Immature natural killer cell (primary cell): ENCODE data around the gene SYT1. TPM values are rescaled to one million over a fixed set of nuclear protein-coding genes. Genes with fewer than 3 reads are reported as not detected.

Source experiments
- DNase-seq, 3 donors: peaks; one replicate each; pipeline ENCODE4 v3.0.0; 2022; ENCODE audit warnings: mixed read lengths in 1 of 3
- H3K27ac Mint-ChIP-seq, 6 donors: one replicate each; pipeline ENCODE4 v1.8.0; 2020; ENCODE audit warnings: mixed read lengths in 6 of 6, mild to moderate bottlenecking in 5 of 6, inconsistent platforms in 4 of 6, moderate library complexity in 3 of 6
- H3K27me3 Mint-ChIP-seq, 3 donors: one replicate each; pipeline ENCODE4 v1.8.0; 2020 to 2021; ENCODE audit warnings: low read depth in 3 of 3, mild to moderate bottlenecking in 3 of 3, mixed read lengths in 3 of 3, moderate library complexity in 3 of 3, inconsistent platforms in 1 of 3
- H3K36me3 Mint-ChIP-seq, 3 donors: one replicate each; pipeline ENCODE4 v1.8.0; 2020; ENCODE audit warnings: mixed read lengths in 3 of 3, inconsistent platforms in 2 of 3, mild to moderate bottlenecking in 2 of 3
- H3K4me1 Mint-ChIP-seq, 2 donors: one replicate each; pipeline ENCODE4 v1.8.0; 2020; ENCODE audit warnings: inconsistent platforms in 2 of 2, mild to moderate bottlenecking in 2 of 2, mixed read lengths in 2 of 2, moderate library complexity in 1 of 2
- H3K4me3 Mint-ChIP-seq, 5 donors: one replicate each; pipeline ENCODE4 v1.8.0; 2020; ENCODE audit warnings: mild to moderate bottlenecking in 5 of 5, mixed read lengths in 5 of 5, inconsistent platforms in 3 of 5, moderate library complexity in 3 of 5
- H3K9me3 Mint-ChIP-seq, 6 donors: one replicate each; pipeline ENCODE4 v1.8.0; 2020; ENCODE audit warnings: mild to moderate bottlenecking in 6 of 6, mixed read lengths in 6 of 6, inconsistent platforms in 4 of 6, moderate library complexity in 3 of 6
- polyA plus RNA-seq, 3 donors: library from polyadenylated mRNA; unstranded; fragments of 300-500 nt; fragmentation: Illumina TruSeq; gene quantifications; one replicate each; pipeline ENCODE4 v1.2.3, GENCODE V29; 2021

Gene SYT1
- polyA plus RNA-seq, 3 donors from 2014 or later, result not detected

- peaks cover 0 to 2% (median 0%) of the 10 kb centered on the region in 3 donors for H3K27me3 Mint-ChIP-seq
- peaks cover 0 to 2% (median 0%) of the 10 kb centered on the region in 6 donors for H3K9me3 Mint-ChIP-seq
- no peaks in the 10 kb centered on the region for H3K36me3 Mint-ChIP-seq
- no peak for DNase-seq
- no peaks in the 10 kb centered on the region for H3K4me1 Mint-ChIP-seq
- H3K4me3 Mint-ChIP-seq, result no peak overlapping the region
- no peak overlapping the region for H3K27ac Mint-ChIP-seq
Measured at GRCh38 chr12:79452906-79453305, 588.3 kb downstream of the SYT1 start.

- H3K4me3 Mint-ChIP-seq, result no peak overlapping the region
- no peak for DNase-seq
Measured at GRCh38 chr12:79453820-79454219, 589.2 kb downstream of the SYT1 start.

GRCh38 chr12:79454338-79454843, 589.8 kb downstream of the SYT1 start:
- Mint-ChIP-seq H3K36me3 (no peaks in the 10 kb centered on the region), H3K27ac (no peak overlapping the region), H3K9me3 (peaks cover 0 to 2% (median 0%) of the 10 kb centered on the region in 6 donors), H3K4me3 (no peak overlapping the region), H3K4me1 (no peaks in the 10 kb centered on the region), H3K27me3 (peaks cover 0 to 2% (median 0%) of the 10 kb centered on the region in 3 donors)
- no peak for DNase-seq

More at GRCh38 chr12:79453820-79454219, 589.2 kb downstream of the SYT1 start:
- H3K4me1 Mint-ChIP-seq, result no peaks in the 10 kb centered on the region
- peaks cover 0 to 2% (median 0%) of the 10 kb centered on the region in 6 donors for H3K9me3 Mint-ChIP-seq
- no peaks in the 10 kb centered on the region for H3K36me3 Mint-ChIP-seq
- no peak overlapping the region for H3K27ac Mint-ChIP-seq
- H3K27me3 Mint-ChIP-seq, result peaks cover 0 to 2% (median 0%) of the 10 kb centered on the region in 3 donors

GRCh38 chr12:79455286-79455685, 590.7 kb downstream of the SYT1 start:
- peaks cover 0 to 2% (median 0%) of the 10 kb centered on the region in 3 donors for H3K27me3 Mint-ChIP-seq
- no peak for DNase-seq
- H3K36me3 Mint-ChIP-seq, result no peaks in the 10 kb centered on the region
- H3K27ac Mint-ChIP-seq, result no peak overlapping the region
- H3K9me3 Mint-ChIP-seq, result peaks cover 0 to 4% (median 0%) of the 10 kb centered on the region in 6 donors
- H3K4me3 Mint-ChIP-seq, result no peak overlapping the region
- H3K4me1 Mint-ChIP-seq, result no peaks in the 10 kb centered on the region

- Mint-ChIP-seq H3K4me1 (no peaks in the 10 kb centered on the region), H3K27me3 (no peaks in the 10 kb centered on the region), H3K27ac (no peak overlapping the region), H3K4me3 (no peak overlapping the region), H3K9me3 (no peaks in the 10 kb centered on the region), H3K36me3 (no peaks in the 10 kb centered on the region)
- no peak for DNase-seq
Measured at GRCh38 chr12:79482323-79482722, 617.7 kb downstream of the SYT1 start.

GRCh38 chr12:79482921-79483320, 618.3 kb downstream of the SYT1 start:
- no peaks in the 10 kb centered on the region for H3K4me1 Mint-ChIP-seq
- no peak for DNase-seq
- no peaks in the 10 kb centered on the region for H3K9me3 Mint-ChIP-seq
- no peak overlapping the region for H3K4me3 Mint-ChIP-seq
- no peak overlapping the region for H3K27ac Mint-ChIP-seq
- H3K36me3 Mint-ChIP-seq, result no peaks in the 10 kb centered on the region
- H3K27me3 Mint-ChIP-seq, result no peaks in the 10 kb centered on the region

GRCh38 chr12:79486154-79486553, 621.6 kb downstream of the SYT1 start:
- DNase-seq, result no peak
- Mint-ChIP-seq H3K27me3 (no peaks in the 10 kb centered on the region), H3K4me3 (no peak overlapping the region), H3K4me1 (no peaks in the 10 kb centered on the region), H3K36me3 (no peaks in the 10 kb centered on the region), H3K27ac (no peak overlapping the region), H3K9me3 (no peaks in the 10 kb centered on the region)

- peaks cover 0 to 6% (median 0%) of the 10 kb centered on the region in 6 donors for H3K9me3 Mint-ChIP-seq
Measured at GRCh38 chr12:79487386-79488110, 623.0 kb downstream of the SYT1 start.

More at GRCh38 chr12:79487386-79488110, 623.0 kb downstream of the SYT1 start:
- H3K4me1 Mint-ChIP-seq, result no peaks in the 10 kb centered on the region
- no peak overlapping the region for H3K4me3 Mint-ChIP-seq
- H3K36me3 Mint-ChIP-seq, result no peaks in the 10 kb centered on the region
- no peak for DNase-seq
- H3K27me3 Mint-ChIP-seq, result peaks cover 0 to 5% (median 0%) of the 10 kb centered on the region in 3 donors
- no peak overlapping the region for H3K27ac Mint-ChIP-seq
